ENCODE data around the gene HOXA3. TPM values are rescaled to one million over a fixed set of nuclear protein-coding genes. Genes with fewer than 3 reads are reported as not detected.
A peak's percentile ranks its signal among the peaks of the same experiment; 100 is the strongest.

The HOXA3 gene
- total and polyA plus RNA-seq, 2 of the 8 experiments (the other 6 are each of a cell fraction or from before 2014, with no cell fraction given), result not detected

GRCh38 chr7:27191833-27192545 is 39.6 kb upstream of the HOXA3 start (continued):
- TF ChIP-seq EP300 (IDR thresholded peaks at IDR 0.05; ENCODE audit: borderline replicate concordance in 1 of 2, low read depth in 2 of 2, low read length in 2 of 2) (no peak), CHD1 (IDR thresholded peaks at IDR 0.05; ENCODE audit: low read depth, low read length) (no peak), SUZ12 (IDR thresholded peaks at IDR 0.05; ENCODE audit: low read length) (peak; percentile 97)
